Dermis blood vessel endothelial cell (primary cell): Measurements from ENCODE around the gene ELMO3. TPM values are rescaled to one million over a fixed set of nuclear protein-coding genes. Genes with fewer than 3 reads are reported as not detected.

Experiments
- DNase-seq: peaks from one replicate; pipeline ENCODE4 v3.0.0; 2010
- total RNA-seq: library from RNA; depleted of rRNA; stranded (reverse); fragments of >200 nt; gene quantifications from 2 replicates; pipeline ENCODE4 v1.2.3, GENCODE V29; 2014

ELMO3 gene
- total RNA-seq, 1 donor from 2014 or later: 1.9 TPM

- DNase-seq: no peak
Measured at GRCh38 chr16:67164599-67165061, 34.3 kb upstream of the ELMO3 start, which contains the start of gene HSF4. Gene HSF4 (plus strand): TSS chr16:67164745. CDS start chr16:67164812, 67 bp downstream.

DNA sequence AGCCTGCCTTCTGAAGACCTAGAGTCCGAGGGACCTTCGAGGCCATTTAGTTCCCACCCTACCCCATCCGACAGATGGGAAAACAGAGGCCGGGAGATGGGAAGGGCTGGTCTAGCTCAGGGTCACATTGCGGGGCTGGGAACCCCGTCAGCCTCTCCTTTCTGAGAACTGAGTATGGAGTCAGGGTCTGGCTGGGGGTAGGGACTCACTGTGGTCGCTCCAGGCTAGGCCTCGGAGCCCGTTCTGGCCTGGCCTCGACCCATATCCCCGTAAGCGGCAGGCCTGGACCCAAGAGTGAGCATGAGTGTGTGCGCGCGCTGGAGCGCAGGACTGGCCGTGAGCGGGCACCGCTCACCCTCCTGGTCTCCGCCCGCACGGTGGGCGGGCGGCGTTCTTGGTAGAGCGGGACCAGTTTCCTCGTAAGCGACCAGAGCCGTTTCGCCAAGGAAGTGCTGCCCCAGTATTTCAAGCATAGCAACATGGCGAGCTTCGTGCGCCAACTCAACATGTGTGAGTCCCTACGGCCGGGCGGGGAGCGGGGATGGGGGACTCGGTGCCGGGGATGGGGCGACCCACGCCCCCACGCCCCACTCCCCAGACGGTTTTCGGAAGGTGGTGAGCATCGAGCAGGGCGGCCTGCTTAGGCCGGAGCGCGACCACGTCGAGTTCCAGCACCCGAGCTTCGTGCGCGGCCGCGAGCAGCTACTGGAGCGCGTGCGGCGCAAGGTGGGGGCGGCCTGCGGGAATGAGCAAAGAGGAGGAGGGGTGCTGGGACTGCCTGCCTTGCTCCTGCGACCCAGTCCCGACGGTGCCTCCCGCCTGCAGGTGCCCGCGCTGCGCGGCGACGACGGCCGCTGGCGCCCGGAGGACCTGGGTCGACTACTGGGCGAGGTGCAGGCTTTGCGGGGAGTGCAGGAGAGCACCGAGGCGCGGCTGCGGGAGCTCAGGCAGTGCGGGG lies 33.5 kb upstream of the ELMO3 start:
- no peak for DNase-seq

GRCh38 chr16:67166110-67166547 lies 32.8 kb upstream of the ELMO3 start:
- no peak for DNase-seq

- no peak for DNase-seq
Measured at GRCh38 chr16:67166598-67167168, 32.2 kb upstream of the ELMO3 start.

GRCh38 chr16:67167588-67167987 lies 31.3 kb upstream of the ELMO3 start:
- no peak for DNase-seq

- no peak for DNase-seq
Measured at GRCh38 chr16:67169011-67169451, 29.9 kb upstream of the ELMO3 start.

DNA sequence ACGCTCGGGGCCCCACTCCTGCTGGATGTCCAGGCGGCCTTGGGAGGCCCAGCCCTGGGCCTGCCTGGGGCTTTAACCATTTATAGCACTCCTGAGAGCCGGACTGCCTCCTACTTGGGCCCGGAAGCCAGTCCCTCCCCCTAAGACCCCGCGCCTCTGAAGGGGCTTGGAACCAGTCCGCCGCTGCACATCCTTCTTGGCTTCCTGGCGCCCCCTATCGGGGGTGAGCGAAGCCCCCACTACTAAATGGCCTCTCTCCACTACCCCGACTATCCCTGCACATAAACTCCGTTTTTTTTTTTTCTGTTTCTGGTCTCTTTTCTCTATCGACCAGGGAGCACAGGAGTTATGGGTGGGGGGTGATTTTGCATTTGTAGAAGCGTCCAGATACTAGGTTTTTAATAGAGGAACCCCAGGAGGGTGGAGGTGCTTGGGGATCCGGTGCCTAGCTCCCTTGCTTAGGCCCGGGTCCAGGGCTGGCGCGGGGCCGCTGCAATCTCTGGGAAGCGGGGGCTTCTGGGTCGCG lies 29.2 kb upstream of the ELMO3 start:
- peak; percentile 59 for DNase-seq

DNA sequence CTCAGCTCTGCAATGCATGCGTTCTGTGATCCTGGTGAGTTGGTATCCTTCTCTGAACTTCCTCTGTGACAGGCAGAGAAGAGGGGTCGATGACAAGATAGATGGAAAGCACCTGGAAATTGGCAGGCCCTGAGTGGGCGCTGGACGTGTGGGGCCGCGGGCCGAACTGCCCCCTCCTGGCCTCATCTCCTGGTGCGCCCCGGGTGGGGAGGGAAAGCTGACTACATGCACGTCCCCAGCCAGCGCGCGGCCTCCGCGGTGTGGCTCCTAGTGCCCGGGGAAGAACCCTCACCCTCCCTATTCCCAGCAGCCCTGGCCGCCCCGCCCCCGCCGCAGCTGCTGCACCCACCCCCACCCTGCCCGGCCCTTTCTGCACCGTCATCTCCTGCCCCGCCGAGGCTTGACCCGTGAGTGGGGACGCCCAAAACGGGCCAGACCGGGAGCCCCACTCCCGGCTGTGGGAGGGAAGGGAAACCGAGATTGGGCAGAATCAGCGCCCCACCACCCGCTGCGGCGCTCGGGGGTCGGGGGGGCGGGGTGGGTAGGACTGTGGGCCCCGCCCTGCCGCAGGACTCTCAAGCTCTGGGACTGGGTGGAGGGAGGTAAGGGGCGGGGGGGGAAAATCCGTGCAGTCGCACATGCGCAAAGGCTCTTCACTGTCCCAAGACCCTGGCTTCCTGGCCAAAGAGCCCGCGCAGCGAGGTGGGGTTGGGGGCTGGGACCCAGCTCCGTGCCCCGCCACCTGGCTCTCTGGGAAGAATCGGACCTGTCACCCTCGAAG lies 28.6 kb upstream of the ELMO3 start, which contains the start of gene NOL3:
Gene NOL3 (plus strand): TSS at position 371 of the 781 bp plus-strand sequence.
- DNase-seq: peak; percentile 79

- no peak for DNase-seq
Measured at GRCh38 chr16:67170949-67171649, 27.8 kb upstream of the ELMO3 start.

GRCh38 chr16:67173323-67173722 lies 25.6 kb upstream of the ELMO3 start:
- DNase-seq: no peak

DNA sequence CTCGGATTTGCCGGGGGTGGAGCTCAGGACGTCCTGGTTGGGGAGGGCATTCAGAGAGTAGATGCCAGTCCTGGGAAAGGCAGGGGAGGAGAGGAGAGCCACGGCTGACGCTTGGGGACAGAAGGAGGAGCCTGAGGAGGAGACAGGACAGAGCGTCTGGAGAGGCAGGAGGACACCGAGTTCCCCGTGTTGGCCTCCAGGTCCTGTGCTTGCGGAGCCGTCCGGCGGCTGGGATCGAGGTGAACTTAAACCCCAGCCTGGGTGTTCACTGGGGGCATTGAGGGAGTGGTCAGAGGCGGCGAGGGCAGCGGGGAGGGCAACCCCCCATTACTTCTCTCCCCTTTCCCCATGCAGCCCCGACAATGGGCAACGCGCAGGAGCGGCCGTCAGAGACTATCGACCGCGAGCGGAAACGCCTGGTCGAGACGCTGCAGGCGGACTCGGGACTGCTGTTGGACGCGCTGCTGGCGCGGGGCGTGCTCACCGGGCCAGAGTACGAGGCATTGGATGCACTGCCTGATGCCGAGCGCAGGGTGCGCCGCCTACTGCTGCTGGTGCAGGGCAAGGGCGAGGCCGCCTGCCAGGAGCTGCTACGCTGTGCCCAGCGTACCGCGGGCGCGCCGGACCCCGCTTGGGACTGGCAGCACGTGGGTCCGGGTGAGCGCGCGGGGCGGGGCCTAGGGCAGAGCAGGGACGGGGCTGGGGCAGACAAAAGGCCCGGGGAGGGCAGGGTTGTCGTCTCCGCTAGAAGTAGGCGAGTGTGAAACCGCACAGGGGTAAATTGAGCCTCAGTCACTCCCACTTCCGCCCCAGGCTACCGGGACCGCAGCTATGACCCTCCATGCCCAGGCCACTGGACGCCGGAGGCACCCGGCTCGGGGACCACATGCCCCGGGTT lies 24.9 kb upstream of the ELMO3 start:
- peak; percentile 91 for DNase-seq

- DNase-seq: no peak
Measured at GRCh38 chr16:67174706-67175231, 24.2 kb upstream of the ELMO3 start.

GRCh38 chr16:67176662-67177061 lies 22.3 kb upstream of the ELMO3 start:
- DNase-seq: no peak

- peak; percentile 66 for DNase-seq
Measured at GRCh38 chr16:67177743-67178699, 20.9 kb upstream of the ELMO3 start.

DNA sequence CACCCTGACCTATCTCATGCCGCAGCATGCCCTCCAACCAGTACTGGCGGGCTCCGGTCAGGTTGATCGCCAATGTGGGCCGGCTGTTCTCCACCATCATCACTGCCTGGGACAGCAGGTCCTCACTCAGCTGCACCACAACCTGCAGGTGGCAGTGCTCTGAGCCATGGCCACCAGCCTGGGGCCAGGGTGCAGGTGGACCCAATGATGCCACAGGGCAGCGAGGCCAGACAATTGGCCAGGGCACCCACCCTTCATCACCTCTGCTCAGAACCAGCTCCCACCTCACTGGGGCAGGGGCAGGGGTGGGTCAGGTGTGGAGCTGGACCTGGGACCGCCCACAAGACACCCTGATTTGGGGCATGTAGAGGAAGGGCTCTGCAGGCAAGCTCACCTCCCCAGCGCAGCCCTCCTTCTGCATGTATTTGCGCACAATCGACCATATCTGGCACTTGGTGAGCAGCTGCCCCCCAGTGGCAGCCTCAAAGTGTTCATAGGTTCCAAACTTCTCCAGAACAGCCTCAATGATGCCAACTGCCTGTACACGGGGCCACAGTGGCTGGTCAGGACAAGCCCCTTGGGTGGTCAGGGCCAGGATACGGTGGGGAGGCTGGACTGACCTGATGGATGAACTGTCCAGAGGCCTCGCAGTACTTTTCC lies 19.4 kb upstream of the ELMO3 start:
- peak; percentile 39 for DNase-seq

- no peak for DNase-seq
Measured at GRCh38 chr16:67180166-67180565, 18.8 kb upstream of the ELMO3 start.

GRCh38 chr16:67181346-67181745 lies 17.6 kb upstream of the ELMO3 start:
- peak; percentile 64 for DNase-seq

- no peak for DNase-seq
Measured at GRCh38 chr16:67182288-67182687, 16.6 kb upstream of the ELMO3 start.

- no peak for DNase-seq
Measured at GRCh38 chr16:67183284-67183626, 15.7 kb upstream of the ELMO3 start.
